Activated naive CD4-positive, alpha-beta T cell treated with anti-CD3 and anti-CD28 coated beads, Interleukin-2, amount 50 U/mL, for 16 hours (primary cell): ENCODE results near the gene HSPA12B.
A peak's percentile ranks its signal among the peaks of the same experiment; 100 is the strongest.

Experiments
- DNase-seq: peaks from one replicate; pipeline ENCODE4 v3.0.0-alpha.2; 2020

The HSPA12B gene

DNA sequence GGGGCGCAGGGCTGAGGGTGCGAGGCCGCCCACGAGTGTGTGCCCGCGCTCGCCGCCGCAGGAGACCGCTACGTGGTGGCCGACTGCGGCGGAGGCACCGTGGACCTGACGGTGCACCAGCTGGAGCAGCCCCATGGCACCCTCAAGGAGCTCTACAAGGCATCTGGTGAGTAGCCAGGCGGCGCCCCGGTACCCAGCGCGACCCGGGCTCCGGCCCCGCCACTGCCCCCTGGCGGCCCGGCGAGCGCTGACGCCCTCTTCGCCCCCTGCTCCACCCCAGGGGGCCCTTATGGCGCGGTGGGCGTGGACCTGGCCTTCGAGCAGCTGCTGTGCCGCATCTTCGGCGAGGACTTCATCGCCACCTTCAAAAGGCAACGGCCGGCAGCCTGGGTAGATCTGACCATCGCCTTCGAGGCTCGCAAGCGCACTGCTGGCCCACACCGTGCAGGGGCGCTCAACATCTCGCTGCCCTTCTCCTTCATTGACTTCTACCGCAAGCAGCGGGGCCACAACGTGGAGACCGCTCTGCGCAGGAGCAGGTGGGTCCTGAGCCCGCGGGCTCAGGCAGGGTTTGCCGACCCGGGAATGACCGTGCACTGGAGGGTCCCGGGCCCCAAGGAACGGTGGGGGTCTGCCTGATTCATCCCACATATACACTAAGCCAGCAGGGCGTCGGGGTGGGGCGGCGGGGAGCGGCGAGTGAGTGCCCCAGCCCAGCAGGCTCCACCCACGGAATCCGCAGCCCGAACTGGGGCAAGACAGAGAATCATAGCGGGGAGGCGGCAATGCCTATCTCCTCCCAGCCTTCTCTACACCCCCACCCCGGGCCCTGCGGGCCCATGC is 17.4 kb downstream of the HSPA12B start:
- DNase-seq, result peak; percentile 43

DNA sequence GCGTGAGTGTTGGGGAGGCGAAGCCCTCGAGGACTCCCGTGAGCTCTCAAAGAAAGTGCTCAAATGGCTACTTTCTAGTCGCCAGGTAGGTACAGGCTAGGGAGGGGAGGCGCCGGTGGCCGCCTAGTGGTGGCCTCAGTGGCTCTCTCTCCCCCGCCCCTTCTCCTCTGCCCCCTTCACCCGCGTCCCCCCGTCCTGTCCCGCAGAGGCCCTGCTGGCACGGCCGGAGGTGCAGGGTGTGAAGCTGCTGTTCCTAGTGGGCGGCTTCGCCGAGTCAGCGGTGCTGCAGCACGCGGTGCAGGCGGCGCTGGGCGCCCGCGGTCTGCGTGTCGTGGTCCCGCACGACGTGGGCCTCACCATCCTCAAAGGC is 18.8 kb downstream of the HSPA12B start:
- no peak for DNase-seq

DNA sequence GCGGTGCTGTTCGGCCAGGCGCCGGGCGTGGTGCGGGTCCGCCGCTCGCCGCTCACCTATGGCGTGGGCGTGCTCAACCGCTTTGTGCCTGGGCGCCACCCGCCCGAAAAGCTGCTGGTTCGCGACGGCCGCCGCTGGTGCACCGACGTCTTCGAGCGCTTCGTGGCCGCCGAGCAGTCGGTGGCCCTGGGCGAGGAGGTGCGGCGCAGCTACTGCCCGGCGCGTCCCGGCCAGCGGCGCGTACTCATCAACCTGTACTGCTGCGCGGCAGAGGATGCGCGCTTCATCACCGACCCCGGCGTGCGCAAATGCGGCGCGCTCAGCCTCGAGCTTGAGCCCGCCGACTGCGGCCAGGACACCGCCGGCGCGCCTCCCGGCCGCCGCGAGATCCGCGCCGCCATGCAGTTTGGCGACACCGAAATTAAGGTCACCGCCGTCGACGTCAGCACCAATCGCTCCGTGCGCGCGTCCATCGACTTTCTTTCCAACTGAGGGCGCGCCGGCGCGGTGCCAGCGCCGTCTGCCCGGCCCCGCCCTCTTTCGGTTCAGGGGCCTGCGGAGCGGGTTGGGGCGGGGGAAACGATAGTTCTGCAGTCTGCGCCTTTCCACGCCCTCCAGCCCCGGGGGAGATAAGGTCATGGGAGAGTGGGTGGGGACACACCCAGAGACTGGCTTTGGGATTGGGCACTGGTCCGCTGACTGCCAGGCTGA is 19.3 kb downstream of the HSPA12B start:
- peak; percentile 63 for DNase-seq

DNA sequence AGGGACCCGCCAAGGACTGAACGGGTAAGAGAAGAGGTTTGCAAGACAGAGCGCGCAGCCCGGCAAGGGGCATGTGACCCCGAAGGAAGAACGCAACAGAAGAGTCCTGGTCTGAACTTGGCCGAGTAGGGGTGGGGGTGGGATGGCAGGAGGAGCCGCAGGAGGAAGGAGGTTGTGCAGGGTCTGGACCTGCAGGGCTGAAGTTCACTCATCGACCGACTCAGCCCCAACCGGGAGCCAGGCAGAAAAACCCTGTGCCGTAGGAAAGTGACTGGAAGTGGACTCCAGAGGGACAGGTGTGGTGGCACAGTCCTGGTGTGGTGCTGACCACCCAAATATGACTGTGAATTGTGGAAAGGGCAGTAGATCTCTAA is 19.9 kb downstream of the HSPA12B start:
- no peak for DNase-seq

DNA sequence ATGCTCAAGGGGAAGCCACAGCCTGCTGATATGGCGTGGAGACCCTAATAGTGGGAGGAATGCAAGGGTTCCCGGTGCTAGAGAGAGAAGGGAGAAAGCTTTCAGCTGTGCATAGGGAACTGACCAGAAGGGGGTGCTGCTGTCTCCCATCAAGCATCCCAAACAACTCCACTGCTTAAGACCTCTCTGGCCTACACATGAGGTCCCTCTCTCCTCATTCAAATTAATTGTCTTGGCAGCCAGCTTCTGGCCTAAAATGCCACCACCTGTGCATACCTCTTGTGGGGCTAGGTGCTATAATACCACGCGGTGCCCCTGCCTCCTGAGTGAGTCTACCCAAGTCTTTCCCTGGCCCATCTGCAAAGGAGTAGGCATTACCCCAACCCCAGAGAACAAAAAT is 20.6 kb downstream of the HSPA12B start:
- peak; percentile 59 for DNase-seq

DNA sequence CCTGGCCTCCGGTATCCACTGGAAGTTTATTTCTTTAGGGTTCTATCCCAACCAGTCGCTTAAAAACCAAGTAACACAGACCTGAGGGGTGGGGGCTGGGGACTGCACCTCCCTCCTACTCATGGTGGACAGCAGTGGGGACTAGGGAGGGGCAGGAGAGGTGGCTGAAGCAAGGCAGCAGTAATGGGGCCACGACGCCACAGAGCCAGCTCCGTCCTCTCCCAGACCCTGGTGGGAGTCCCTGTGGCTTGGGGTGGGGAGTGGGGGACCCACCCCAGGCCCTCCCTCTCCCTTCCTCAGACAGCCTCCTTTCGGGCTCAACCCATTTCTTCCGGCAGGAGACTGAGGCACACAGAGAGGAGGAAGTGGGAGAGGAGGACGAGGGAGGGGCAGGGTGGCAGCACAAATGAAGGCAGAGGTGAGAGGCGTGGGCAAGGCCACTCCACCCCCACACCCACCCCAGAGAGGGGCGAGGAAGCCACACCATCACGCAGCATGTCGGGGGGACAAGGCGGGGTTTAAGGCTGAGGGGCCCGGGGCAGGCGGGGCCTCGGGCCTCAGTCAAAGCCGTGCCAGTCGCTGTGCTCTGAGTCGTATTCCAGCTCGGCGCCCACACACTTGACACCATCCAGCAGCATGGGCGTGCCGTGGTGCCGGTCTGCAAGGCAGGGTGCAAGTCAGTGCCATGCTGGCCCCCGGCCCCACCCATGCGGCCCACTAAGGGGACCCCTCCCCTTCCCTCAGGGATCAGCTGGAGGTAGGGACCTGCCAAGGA is 21.2 kb downstream of the HSPA12B start:
- no peak for DNase-seq

DNA sequence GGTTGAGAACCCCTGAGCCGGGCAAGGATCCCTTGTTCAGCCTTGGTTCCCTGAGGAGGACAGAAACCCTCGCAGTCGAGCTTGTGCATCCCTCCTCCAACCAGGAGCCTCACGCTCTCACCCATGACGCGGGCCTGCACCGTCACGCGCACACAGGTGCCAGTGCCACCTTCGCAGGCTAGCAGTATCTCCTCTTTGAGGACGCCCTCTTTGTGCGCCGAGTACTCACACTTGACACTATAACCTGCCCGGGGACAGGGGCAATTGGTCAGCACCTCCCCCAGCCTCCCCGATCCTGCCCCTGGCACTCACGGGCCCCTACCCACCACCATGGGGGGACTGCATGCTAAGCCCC is 21.8 kb downstream of the HSPA12B start:
- DNase-seq, result no peak

DNA sequence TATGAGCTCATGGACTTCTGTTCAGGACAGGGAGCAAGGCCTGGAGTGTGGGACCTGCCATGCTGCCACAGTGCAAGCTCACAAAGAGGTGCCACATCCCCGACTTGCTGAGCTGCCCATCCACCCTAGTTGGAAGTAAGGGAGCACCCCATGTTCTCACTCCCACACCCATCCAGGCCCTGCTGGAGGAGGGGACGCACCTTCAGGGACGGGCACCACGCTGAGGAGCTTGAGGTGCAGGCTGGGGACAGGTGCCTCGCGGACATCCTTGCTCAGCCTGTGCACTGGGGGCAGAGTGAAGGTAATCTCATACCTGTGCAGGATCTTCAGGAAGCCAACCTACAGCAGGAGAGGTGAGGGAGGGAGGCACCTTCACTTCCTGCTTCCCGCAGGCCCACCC is 22.8 kb downstream of the HSPA12B start:
- no peak for DNase-seq

DNA sequence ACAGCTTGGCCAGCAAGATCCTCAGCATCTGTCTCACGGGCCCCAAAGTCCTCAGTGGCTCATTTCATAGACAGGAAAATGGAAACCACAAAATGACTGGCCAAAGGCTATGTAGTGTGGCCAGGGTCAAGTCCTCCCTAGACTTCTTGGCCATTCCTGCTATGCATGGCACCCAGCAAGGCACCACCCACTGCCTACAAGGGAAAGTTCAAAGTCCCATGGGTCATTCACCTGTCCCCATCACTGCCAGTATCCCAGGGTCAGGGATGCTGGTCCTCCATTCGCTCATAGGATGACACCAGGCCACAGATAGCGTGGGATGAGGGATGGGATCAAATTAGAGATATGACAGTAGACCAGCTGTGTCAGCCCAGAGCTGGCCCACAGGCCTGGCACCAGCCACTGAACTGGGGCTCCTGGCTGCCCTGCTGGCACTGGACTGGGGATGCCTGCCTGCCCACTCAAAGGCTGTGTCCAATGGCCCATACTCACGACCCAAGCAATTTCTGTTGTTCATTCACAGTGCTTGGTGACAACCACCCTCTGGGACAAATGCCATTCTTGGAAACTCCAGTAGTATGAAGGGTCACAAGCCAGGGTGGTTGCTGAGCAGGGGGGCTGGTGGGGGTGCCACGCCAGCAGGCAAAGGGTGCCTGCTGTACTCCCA is 23.5 kb downstream of the HSPA12B start:
- DNase-seq, result no peak

DNA sequence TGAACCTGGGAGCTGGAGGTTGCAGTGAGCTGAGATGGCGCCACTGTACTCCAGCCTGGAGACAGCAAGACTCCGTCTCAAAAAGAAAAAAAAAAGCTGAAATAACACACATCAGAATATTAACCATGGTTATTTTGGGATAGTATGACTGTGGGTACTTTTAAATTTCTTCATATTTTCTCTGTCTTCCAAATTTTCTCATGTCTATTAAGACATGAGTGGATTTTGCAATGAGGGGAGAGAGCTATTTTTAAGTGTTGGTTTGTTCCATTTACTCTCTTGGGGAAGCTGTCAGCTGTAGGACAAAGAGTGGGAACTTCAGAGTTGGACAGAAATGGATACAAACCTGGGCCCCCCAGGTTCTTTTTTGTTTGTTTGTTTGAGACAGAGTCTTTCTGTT is 24.8 kb downstream of the HSPA12B start:
- DNase-seq, result no peak

DNA sequence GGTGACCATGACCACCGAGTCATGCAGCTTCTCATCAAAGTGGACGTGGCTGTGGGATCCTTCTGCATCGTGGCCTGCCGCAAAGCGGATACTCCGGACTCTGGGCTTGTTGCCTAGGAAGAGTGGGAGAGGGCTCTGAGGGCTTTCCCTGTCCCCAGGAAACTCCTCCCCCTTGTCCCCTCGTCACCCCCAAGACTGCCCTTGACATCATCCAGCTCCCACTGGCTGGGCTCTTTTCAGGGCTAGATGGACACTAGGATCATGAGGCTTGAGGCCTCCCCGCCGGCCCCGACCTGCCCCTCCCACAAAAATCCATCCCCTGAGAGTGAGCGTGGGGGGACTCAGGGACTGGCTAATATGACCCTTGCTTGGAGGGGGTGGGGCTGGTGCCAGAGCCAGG is 26.1 kb downstream of the HSPA12B start:
- no peak for DNase-seq

DNA sequence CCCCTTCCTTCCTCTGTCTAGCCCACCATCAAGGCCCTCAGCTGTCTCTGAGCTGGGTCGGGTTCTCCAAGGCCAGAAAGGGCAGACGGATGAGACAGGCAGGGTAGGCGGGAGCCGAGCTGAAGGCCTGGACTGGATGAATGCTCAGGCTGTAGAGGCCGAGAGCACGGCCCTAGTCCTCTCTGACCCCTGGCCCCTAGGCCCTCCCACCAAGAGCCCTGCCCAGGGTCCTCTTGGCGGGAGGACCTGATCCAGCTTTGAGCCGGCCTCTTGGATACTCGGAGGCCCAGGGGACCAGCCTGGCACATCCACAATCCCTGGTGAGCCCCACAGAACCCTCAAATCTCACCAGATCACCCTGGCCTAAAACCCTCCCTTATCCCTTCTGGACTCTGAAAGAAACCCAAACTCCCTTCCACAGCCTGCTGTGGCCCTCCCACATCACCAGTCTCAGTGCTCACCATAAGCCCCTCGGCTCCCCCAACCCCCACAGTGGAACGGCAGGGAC is 26.9 kb downstream of the HSPA12B start:
- DNase-seq, result no peak

DNA sequence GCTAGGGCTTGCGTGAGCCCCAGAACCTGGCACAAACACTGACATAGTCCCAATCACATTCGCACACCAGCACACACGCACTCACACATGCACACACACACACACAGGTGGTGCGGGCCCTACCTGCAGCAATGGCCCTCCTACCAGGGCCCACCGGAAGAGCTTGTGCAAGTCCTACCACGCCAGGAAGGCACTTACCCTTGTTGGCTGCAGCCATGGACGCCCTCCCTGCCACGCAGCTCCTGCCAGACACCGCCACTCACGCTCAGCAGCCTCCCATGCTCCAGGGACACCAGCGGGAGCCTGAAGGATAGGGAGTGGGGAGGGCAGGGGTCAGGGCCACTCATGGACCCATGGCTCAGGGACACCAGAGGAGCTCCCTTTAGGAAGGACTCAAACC is 27.4 kb downstream of the HSPA12B start:
- no peak for DNase-seq

DNA sequence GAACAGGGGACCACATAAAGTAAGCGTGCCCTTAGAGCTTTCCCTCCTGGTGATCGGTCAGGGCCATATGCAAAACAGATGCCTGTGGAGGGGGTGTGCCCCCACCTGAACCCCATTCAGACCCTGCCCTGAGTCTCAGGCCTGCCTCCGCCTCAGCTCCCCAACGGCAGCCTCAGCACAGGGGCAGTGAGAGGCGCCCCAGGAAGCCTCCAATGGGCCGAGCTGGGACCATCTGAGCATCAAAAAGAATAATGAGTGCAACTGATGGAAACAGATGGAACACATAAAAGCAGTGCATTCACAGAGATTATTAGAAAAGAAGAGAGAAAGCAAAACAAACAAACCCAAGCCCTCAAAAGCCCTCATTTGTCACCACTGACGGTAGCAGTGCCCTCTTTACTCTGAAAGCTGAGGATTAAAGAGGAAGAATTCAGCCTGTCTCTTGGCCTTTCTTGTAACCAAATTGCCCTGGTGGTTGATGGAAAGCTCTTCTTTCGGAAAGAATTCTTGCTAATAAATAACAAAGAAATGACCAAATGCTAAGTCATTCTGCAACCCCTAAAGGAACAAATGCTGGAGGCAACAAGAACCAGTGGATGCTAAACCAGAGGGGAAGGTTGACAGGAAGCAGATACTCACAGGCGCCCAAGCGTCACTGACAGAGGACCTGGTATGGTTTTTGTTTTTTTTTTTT is 28.3 kb downstream of the HSPA12B start:
- no peak for DNase-seq

DNA sequence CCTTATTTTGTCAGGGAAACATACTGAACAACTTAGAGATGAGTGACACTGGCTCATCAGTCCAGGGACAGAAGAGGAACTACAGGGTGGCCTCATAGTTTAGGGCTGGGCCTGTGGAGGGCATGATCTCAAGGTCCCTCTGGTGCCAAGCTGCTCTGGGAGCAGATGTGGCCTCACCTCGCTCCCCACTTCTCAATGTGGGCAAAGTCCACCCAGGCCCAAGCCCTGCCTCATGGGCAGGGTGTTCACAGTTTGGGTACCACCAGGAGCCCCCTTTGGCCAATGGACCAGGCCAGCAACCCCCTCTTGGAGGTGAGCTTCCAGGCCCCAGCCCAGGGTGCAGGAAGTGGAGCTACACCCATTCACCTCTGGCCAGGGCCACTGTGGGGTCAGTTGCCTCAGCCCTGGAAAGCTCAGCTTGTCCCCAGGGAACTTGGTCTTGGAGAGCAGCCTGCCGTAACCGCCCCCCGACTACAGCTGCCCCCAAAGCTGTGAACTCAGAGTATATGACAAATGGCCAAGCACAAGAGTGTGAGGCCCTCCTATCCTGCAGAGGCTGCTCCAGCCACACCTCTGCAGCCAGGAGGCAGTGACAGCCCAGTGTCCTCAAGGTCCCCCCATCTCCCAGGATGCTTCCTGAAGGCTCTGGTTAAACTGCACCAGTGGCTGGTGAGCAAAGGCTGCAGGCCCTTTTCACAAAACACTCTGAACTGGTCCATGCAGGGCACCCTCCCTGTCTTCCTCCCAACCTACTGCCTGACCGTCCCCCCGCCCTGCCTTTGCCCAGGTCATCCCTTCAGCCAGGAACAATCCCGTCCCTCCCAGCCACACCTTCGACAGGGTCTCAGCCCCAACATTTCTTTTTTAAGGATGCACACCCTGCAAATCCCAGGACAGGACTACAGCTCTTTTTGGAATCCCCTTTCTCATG is 31.5 kb downstream of the HSPA12B start:
- no peak for DNase-seq

DNA sequence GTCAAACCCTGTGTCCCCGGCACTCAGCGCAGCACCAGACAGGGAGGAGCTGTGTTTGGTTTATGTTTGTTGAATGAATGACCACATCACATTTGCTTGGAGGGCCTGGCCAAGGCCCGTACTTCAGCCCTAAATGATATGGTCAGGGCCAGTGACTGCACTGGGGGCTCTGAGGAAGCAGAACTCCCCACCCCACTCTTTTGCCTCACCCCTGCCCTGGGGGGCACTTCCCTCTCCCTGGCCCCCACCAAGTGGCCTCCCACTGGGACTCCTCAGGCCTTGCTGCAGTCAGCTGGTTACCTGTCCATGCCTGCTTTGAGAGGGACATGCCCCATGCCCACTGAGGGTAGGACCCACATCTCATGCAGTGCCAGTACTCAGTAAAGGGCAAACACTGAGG is 32.2 kb downstream of the HSPA12B start:
- no peak for DNase-seq

DNA sequence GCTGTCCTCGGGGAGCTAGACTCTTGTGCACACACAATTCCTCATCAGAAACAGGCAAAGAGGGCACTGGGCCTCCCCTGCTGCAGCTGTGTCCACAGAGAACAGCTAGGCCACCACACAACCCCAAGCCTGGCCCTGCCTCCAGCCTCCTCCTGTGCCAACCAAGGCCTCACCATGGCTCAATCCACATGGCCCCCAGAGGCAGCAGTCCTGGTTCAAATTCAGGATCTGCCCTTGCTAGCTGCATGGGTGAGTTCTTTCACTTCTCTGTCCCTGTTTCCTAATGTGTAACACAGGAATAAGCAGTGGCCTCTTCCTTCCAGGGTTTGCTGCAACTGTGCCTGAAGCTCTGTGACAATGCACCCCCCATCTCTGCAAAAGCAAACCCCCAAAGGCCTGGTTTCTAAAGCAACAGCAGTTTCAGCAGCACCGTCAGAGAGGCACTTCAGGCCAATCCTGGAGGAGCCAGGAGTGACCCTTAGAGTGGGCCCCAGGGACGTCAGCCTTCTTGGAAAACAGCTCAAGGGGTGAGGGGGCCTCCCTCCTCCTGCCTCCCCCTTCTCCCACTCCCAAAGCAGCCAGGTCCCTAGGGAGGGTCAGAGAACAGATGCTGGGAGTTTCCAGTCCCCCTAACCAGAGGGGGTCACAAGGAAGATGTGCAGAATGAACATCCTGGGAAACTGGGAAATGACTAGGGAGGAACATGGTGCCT is 32.8 kb downstream of the HSPA12B start:
- DNase-seq, result no peak

DNA sequence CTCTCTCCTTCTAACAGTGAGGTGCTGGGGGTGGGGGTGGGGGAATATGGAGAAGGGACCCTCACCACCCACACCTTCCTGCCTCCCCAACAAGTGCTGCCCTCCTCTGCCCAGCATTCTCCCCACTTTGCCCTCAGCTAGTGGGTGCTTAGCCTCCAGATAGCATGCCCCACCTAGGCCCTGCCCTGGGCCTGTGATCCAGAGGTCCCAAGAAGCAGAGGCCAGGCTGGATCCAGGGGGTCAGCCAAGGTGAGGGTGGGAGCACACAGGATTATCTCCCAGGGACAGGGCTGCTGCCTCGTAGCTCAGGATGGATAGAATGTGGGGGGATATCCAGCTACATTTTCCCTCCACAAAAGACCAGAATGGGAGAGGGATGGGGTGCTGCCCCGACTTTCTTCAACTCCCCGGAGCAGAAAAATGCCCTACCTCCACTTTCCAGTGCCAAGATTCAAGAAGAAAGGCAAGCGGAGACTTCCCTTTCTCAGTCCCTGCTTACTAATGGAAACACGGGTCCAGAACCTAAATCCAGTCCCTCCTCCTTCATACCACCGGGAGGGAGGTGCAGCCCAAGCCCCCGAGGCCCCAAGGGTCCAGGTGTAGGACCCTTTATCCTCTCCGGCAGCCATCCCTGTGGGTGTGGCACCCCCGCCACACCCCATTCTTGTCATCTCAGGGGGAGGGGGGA is 34.1 kb downstream of the HSPA12B start:
- no peak for DNase-seq

DNA sequence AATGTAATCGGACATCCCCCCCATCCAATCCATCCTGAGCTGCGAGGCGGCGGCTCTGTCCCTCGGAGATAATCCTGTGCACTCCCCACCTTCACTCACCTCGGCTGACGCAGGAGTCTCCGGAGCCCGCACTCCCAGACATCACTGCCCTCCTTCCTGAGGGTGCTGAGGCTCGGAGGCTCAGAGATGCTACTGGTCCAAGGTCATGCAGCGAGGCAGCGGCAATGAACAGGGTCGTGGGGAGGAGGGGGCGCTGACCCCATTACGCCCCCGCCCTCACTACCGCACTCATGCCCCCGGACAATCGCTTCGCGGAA is 34.6 kb downstream of the HSPA12B start:
- no peak for DNase-seq
